ENCODE results near the gene C2orf69.

The C2orf69 gene

DNA sequence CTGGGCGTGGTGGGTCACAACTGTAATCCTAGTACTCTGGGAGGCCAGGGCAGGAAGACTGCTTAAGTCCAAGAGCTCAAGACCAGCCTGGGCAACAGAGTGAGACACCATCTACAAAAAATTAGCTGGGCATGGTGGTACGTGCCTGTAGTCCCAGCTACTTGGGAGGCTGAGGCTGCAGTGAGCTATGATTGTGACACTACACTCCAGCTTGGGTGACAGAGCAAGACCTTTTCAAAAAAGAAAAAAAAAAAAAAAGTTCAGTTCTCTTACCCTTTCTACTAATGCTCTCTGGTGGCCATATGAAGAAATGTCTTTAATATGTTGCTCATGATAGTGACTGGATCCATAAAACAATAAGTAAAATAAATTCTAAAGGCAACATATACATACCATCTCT lies 29.3 kb downstream of the C2orf69 start:
- Mint-ChIP-seq H3K27ac (no peak overlapping the region), H3K9me3 (no peaks in the 10 kb centered on the region), H3K4me1 (peaks cover 11% of the 10 kb centered on the region), H3K4me3 (no peak overlapping the region), H3K27me3 (no peaks in the 10 kb centered on the region)
- DNase-seq (no peak), ATAC-seq (peak; percentile 59)

DNA sequence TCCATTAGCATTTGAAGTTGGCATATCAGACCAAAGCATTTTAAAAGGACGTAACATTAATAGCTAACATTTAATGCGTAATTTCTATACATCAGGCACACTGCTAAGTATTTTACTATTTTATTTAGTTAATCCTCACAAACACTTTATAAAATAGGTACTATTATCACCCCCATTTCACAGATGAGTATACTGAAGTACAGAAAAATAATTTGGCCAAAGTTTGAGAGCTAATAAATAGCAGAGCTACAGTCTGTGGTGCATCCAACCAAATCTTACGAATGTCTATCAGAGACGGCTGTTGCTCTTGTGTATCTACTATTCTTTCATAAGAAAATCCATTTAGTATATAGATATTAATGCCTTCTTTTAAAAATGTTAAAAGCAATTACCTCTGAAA lies 32.3 kb downstream of the C2orf69 start:
- Mint-ChIP-seq H3K27ac (no peak overlapping the region), H3K9me3 (no peaks in the 10 kb centered on the region), H3K27me3 (no peaks in the 10 kb centered on the region), H3K4me1 (peaks cover 16% of the 10 kb centered on the region), H3K4me3 (no peak overlapping the region)
- DNase-seq = no peak
- ATAC-seq = no peak

DNA sequence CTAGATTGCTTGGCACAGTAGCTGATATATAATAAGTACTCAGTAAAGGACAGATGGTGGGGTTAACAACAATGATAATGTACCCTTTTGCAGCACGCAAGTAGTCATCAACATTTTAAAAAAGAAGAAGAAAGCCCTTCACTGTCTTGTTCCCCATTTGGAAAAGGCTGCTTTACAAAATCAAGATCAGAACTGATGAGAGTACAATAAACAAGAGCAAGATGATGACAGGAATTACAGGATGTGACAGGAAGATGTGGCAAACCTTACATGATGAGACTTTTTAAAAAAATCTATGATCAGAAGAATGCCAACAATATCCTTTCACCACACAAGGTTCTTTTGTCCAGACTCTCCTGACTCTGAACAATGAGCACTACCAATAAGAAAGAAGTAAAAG lies 35.1 kb downstream of the C2orf69 start:
- H3K9me3 Mint-ChIP-seq = no peaks in the 10 kb centered on the region
- no peak for ATAC-seq
- no peak overlapping the region for H3K4me3 Mint-ChIP-seq
- no peak for DNase-seq
- H3K27me3 Mint-ChIP-seq = no peaks in the 10 kb centered on the region
- H3K27ac Mint-ChIP-seq = no peak overlapping the region
- H3K4me1 Mint-ChIP-seq = peaks cover 20% of the 10 kb centered on the region

DNA sequence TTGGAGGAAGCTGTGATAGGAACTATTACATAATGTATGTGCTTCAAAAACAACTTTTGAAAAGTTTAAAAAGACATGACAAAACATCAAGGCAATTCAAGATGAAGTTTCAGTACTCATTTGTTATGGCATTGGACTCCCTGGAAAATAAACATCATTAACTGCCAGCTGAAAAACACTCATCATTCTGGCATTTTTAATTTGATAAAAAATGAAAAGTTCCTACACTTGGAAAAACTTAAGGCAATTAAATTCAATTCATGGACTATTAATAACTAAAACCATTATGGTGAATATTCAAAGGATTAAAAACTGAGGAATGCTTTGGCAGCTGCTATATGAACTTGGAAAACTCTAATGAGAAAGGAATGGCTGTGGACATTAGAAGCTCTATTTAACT lies 35.7 kb downstream of the C2orf69 start:
- H3K27ac Mint-ChIP-seq = no peak overlapping the region
- H3K4me3 Mint-ChIP-seq = no peak overlapping the region
- ATAC-seq (no peak), DNase-seq (no peak)
- no peaks in the 10 kb centered on the region for H3K27me3 Mint-ChIP-seq
- peaks cover 20% of the 10 kb centered on the region for H3K4me1 Mint-ChIP-seq
- no peaks in the 10 kb centered on the region for H3K9me3 Mint-ChIP-seq

DNA sequence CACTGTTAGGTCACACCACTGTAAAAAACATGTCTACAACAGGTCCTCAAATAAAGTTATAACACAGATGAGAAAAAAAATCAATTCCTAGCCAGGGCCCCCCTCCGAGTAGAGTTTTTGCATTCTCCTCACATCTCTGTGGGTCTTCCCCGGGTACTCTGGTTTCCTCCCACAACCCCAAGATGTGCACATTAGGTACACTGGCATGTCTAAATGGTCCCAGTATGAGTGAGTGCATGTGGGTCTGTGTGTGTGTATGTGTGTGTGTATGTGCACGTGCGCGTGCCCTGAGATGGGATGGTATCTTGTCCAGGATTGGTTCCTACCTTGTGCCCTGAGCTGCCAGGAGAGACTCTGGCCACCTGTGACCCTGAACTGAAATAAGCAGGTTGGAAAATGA lies 39.3 kb downstream of the C2orf69 start:
- H3K27ac Mint-ChIP-seq = no peak overlapping the region
- no peaks in the 10 kb centered on the region for H3K9me3 Mint-ChIP-seq
- peaks cover 34% of the 10 kb centered on the region for H3K4me1 Mint-ChIP-seq
- no peaks in the 10 kb centered on the region for H3K27me3 Mint-ChIP-seq
- DNase-seq (no peak), ATAC-seq (no peak)
- H3K4me3 Mint-ChIP-seq = peak overlapping the region in 1 of 2 donors; percentile 17

DNA sequence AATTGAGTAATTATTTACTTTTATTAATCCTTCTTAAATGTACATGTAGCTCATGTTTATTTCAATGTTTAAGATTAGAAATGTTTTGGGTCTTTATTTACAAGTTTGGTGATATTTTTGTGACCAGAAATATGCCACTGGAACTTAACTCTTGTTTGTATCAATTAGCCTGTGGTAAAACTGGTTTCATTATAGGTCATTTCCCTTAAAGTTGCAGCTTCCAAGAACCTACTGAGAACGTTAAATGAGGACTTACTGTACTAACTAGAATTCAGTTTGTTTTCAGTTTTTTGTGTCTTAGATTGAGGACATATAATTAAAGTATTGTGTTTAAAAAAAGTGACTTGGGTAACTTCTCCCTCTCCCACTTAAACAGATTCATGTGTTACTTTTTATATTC lies 39.9 kb downstream of the C2orf69 start:
- no peak for DNase-seq
- H3K4me1 Mint-ChIP-seq = peaks cover 30% of the 10 kb centered on the region
- H3K9me3 Mint-ChIP-seq = no peaks in the 10 kb centered on the region
- peak overlapping the region in 1 of 2 donors; percentile 62 for H3K4me3 Mint-ChIP-seq
- H3K27ac Mint-ChIP-seq = no peak overlapping the region
- no peaks in the 10 kb centered on the region for H3K27me3 Mint-ChIP-seq
- no peak for ATAC-seq

DNA sequence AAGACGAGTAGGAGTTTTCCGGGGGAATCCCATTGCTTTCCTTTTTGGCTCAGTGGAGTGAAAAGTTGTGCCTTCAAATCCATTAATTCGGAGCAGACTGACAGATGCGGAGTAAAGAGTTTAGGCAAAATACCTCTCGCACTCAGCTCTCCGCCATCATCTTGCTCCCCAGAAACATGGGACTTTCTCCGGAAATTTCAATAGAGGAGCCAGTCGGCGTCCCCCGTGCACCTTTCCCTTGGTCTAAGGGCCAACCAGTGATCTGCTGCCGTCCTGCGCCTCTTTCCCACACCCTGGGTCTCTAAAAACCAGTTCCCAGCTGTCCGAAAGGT lies 43.9 kb downstream of the C2orf69 start:
- peaks cover 56% of the 10 kb centered on the region for H3K4me1 Mint-ChIP-seq
- ATAC-seq = peak; percentile 67
- H3K27me3 Mint-ChIP-seq = no peaks in the 10 kb centered on the region
- DNase-seq = no peak
- H3K27ac Mint-ChIP-seq = peak overlapping the region; percentile 97 to 99
- H3K4me3 Mint-ChIP-seq = peak overlapping the region; percentile 99 to 100
- H3K9me3 Mint-ChIP-seq = no peaks in the 10 kb centered on the region

DNA sequence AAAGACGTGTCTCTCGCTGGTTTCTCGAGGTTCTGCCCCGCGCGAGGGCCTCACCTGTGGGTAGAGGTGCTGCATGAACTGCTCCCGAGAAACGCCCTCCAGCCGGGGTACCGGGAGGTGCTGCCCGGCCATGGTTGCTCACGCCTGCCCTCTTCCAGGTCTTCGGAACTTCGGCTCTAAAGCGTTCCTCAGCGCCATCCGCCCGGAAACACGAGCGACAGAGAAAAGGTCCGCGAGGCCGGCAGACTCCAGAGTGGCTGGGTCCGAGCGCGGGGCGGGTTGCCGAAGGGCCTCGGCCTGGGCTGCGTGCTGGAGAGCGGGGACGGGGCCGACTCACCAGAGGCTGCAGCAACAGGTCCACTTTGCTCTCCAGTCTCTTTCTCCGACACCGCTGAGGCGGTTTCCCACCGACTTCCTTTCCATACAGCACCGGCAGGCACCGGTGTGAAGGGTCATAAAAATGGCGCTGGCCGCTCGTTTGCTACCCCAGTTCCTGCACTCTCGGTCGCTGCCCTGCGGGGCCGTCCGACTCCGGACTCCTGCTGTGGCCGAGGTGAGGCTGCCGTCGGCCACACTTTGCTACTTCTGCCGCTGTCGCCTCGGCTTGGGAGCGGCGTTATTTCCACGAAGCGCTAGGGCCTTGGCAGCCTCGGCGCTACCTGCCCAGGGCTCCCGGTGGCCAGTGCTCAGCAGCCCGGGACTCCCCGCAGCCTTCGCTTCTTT lies 44.4 kb downstream of the C2orf69 start, which contains the start of the genes MAIP1 and TYW5:
MAIP1 (plus strand) TSS at position 244 of the 723 bp plus-strand sequence; CDS start at position 461, 217 bp downstream.
TYW5 (minus strand) TSS at position 153 of the 723 bp plus-strand sequence; CDS start at position 132, 21 bp downstream.
- Mint-ChIP-seq H3K4me1 (peaks cover 51% of the 10 kb centered on the region), H3K27me3 (no peaks in the 10 kb centered on the region), H3K4me3 (peak within 1 kb of the TSS; percentile 99 to 100), H3K27ac (peak within 1 kb of the TSS; percentile 97 to 99), H3K9me3 (no peaks in the 10 kb centered on the region)
- peak; percentile 83 to 85 for DNase-seq
- ATAC-seq = peak; percentile 92

DNA sequence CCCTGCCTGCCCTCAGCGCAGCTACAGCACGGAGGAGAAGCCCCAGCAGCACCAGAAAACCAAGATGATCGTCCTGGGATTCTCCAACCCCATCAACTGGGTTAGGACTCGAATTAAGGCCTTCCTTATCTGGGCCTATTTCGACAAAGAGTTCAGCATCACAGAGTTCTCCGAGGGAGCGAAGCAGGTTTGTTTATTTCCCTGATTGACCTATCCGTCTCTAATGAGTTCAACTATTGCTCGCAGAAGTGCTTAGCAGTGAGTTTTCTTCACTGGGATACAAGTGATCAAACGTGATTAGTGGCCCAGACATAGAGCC lies 44.9 kb downstream of the C2orf69 start:
- DNase-seq (no peak), ATAC-seq (no peak)
- Mint-ChIP-seq H3K9me3 (no peaks in the 10 kb centered on the region), H3K4me3 (peak overlapping the region; percentile 99 to 100), H3K4me1 (peaks cover 48% of the 10 kb centered on the region), H3K27me3 (no peaks in the 10 kb centered on the region), H3K27ac (peak overlapping the region; percentile 97 to 99)

DNA sequence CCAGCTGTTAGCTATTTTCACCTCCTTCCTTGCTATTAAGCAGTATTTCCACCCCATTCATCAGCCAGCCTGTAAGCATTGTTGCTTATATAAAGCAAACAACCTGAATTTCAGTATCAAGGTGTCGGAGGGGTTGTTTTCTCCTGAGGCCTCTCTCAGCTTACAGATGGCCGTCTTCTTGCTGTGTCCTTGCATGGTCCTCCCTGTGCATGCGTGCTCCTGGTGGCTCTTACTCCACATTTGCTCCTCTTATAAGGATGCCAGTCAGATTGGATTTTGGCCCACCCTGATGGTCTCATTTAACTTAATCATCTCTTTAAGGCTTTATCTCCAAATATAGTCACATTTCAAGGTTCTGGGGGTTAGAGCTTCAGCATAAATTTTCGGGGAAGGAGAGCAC lies 46.9 kb downstream of the C2orf69 start:
- no peak for DNase-seq
- peak overlapping the region in 1 of 2 donors; percentile 73 for H3K27ac Mint-ChIP-seq
- H3K4me1 Mint-ChIP-seq = peaks cover 50% of the 10 kb centered on the region
- H3K27me3 Mint-ChIP-seq = no peaks in the 10 kb centered on the region
- ATAC-seq = no peak
- peak overlapping the region in 1 of 2 donors; percentile 54 for H3K4me3 Mint-ChIP-seq
- H3K9me3 Mint-ChIP-seq = no peaks in the 10 kb centered on the region

DNA sequence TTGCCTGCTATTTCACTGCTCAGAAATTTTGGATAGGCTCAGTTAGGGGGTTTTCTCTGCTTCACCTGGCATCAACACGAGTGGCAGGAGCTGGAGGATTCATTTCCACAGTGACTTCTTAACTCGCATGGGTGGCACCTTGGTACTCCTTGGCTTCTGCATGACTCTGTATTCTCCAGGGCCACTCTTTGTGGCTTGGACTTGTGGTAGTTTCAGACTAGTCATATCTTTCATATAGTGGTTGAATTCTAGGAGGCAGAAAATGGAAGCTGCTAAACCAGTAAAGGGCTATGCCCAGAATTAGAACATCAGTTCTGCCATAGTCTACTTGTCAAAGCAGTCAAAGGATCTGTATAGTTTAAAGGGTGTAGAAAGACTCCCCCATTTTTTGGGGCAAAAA lies 51.1 kb downstream of the C2orf69 start:
- Mint-ChIP-seq H3K4me1 (peaks cover 27% of the 10 kb centered on the region), H3K27me3 (no peaks in the 10 kb centered on the region), H3K4me3 (no peak overlapping the region), H3K9me3 (no peaks in the 10 kb centered on the region), H3K27ac (peak overlapping the region in 1 of 2 donors; percentile 85)
- peak in 1 of 2 donors; percentile 20 for DNase-seq
- ATAC-seq = peak; percentile 95

DNA sequence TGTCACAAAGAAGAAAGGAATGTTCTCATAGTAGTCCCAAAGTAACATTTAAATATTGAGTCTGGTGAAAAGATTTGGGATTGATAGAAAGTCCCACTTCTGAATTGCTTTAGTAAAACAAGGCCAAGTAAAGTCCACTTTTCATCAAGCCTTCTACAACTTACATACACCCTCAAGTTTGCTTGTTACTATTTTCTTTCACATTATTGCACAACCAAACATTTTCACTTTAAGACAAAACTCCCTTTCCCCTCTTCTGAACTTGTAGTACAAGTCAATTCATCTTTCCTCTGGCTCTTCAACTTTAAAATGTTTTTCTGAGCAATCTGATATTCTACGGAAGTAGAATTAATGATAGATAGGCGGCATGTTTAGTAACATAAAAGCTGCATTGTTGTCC lies 55.3 kb downstream of the C2orf69 start:
- DNase-seq = no peak
- peaks cover 11% of the 10 kb centered on the region for H3K4me1 Mint-ChIP-seq
- no peak for ATAC-seq
- no peak overlapping the region for H3K27ac Mint-ChIP-seq
- H3K9me3 Mint-ChIP-seq = no peaks in the 10 kb centered on the region
- H3K4me3 Mint-ChIP-seq = no peak overlapping the region
- no peaks in the 10 kb centered on the region for H3K27me3 Mint-ChIP-seq

DNA sequence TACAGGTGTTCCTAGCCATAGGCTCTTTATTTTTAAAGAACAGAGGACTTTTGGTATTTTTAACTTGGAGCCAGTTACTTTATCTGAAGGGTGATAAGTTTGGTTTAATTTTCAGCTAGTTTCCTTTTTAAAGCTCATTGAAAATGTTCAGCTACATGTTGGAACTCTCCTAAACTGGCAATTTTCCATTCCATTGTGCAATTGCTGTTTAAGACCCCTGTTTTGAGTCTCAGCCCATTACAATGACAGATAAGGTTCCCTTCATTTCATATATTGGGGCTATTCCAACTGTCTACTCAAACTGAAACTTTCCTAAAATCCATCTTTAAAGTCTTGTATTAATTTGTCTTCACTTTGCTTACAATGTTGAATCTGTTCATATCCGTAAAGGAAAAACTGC lies 55.9 kb downstream of the C2orf69 start:
- no peaks in the 10 kb centered on the region for H3K9me3 Mint-ChIP-seq
- ATAC-seq (no peak), DNase-seq (no peak)
- H3K4me3 Mint-ChIP-seq = no peak overlapping the region
- peaks cover 5% of the 10 kb centered on the region for H3K4me1 Mint-ChIP-seq
- no peaks in the 10 kb centered on the region for H3K27me3 Mint-ChIP-seq
- no peak overlapping the region for H3K27ac Mint-ChIP-seq

DNA sequence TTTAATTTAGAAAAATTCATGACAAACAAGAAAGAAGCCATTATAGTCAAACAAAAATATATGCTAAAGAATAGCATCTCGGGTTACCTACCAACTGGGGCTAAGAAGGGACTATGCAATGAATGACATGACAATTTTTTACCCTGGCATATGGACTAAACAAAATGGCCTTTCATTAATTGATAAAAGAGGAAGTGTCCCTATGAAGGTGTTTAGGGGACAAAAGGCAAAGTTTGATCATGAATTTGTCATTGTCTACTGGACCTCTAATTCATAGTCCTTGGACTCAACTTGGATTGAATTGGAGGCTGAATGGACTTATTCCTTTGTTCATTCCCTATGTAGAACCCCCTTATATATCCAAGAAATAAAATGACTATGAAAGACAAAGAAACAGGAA lies 57.0 kb downstream of the C2orf69 start:
- H3K27me3 Mint-ChIP-seq = no peaks in the 10 kb centered on the region
- no peak for DNase-seq
- no peak overlapping the region for H3K27ac Mint-ChIP-seq
- no peaks in the 10 kb centered on the region for H3K9me3 Mint-ChIP-seq
- no peaks in the 10 kb centered on the region for H3K4me1 Mint-ChIP-seq
- no peak overlapping the region for H3K4me3 Mint-ChIP-seq
- ATAC-seq = no peak

DNA sequence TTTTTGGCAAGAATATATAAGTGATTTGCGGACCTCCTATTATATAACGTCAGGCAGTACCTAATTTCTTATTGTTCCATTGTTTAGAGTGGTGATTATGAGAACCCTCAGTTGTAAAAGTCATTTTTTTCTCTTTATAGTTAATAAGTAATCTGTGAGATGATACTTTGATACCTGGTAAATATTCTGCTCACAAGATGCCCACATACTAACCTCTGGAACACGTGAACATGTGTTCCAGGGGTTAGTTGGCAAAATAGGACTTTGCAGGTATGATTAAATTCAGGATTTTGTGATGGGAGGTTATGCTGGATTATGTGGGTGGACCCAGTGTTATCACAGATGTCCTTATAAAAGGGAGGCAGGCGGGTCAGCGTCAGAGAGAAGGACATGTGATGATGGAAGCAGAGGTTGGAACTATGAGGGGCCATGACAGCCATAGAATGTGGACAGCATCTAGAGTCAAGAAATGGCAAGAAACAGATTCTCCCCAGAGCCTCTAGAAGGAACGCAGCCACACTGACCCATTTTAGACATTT lies 61.1 kb downstream of the C2orf69 start:
- Mint-ChIP-seq H3K9me3 (no peaks in the 10 kb centered on the region), H3K27me3 (no peaks in the 10 kb centered on the region), H3K4me1 (peaks cover 6% of the 10 kb centered on the region), H3K27ac (peak overlapping the region in 1 of 2 donors; percentile 49), H3K4me3 (no peak overlapping the region)
- DNase-seq (no peak), ATAC-seq (no peak)

DNA sequence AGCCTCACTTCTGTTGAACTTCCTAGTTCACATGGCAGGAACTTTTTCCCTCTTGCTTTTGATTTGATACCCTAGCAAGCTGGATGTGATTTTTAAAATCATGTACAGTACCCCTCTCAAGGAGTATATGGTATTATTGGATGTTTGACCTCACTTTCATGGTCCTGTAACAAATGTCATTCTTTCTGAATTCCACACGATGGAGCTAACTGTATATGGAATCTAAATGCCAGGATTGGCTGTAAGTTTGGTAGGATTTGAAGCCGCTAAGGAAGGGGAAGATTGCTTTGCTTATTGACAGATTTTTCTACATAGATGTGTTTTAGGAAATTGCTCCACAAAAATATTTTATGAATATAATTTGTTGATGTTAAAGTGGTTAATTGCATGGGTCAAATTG lies 62.6 kb downstream of the C2orf69 start:
- DNase-seq = no peak
- peaks cover 21% of the 10 kb centered on the region for H3K4me1 Mint-ChIP-seq
- H3K27me3 Mint-ChIP-seq = no peaks in the 10 kb centered on the region
- no peaks in the 10 kb centered on the region for H3K9me3 Mint-ChIP-seq
- H3K4me3 Mint-ChIP-seq = no peak overlapping the region
- ATAC-seq = no peak
- no peak overlapping the region for H3K27ac Mint-ChIP-seq

Measured in stimulated activated naive CD8-positive, alpha-beta T cell treated with anti-CD3 and anti-CD28 coated beads, Interleukin-15, amount 100 ng/mL, for 72 hours (primary cell).